ENCODE measurements around the gene TRIAP1.
A peak's percentile ranks its signal among the peaks of the same experiment; 100 is the strongest.

TRIAP1 gene

GRCh38 chr12:120403869-120404268 is 42.3 kb downstream of the TRIAP1 start:
- TF ChIP-seq, protein P1, sequence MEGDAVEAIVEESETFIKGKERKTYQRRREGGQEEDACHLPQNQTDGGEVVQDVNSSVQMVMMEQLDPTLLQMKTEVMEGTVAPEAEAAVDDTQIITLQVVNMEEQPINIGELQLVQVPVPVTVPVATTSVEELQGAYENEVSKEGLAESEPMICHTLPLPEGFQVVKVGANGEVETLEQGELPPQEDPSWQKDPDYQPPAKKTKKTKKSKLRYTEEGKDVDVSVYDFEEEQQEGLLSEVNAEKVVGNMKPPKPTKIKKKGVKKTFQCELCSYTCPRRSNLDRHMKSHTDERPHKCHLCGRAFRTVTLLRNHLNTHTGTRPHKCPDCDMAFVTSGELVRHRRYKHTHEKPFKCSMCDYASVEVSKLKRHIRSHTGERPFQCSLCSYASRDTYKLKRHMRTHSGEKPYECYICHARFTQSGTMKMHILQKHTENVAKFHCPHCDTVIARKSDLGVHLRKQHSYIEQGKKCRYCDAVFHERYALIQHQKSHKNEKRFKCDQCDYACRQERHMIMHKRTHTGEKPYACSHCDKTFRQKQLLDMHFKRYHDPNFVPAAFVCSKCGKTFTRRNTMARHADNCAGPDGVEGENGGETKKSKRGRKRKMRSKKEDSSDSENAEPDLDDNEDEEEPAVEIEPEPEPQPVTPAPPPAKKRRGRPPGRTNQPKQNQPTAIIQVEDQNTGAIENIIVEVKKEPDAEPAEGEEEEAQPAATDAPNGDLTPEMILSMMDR (conservative IDR thresholded peaks at IDR 0.05; ENCODE audit: control insufficient read depth, insufficient read depth, low read depth, low read length): no peak
- H3K4me3 ChIP-seq (ENCODE audit: control insufficient read depth, low read depth, low read length): no peak overlapping the region
- no peak for DNase-seq (ENCODE audit: low read depth)

DNA sequence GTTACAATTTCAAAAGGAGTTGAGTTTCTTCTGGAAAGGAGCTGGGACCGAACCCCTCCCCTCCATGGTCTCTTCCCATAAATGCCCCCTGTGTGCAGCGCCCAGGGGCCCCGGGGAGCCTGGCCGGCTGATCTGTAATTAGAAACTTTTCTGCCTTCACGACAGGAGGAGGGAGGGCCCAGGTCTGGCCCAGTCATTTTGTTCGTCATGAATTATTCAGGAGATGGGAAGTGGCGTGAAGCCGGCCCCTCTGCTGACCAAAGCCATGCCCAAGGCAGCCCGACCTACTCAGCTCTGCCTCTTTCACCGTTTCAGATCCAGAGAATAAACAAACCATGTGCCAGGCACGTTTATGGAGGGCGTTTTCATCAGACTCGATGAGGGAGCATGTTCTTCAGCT is 44.0 kb downstream of the TRIAP1 start:
- DNase-seq (ENCODE audit: low read depth): no peak
- TF ChIP-seq, protein P1 (conservative IDR thresholded peaks at IDR 0.05; ENCODE audit: control insufficient read depth, insufficient read depth, low read depth, low read length): no peak
- no peak overlapping the region for H3K4me3 ChIP-seq (ENCODE audit: control insufficient read depth, low read depth, low read length)

- TF ChIP-seq, protein P1 (conservative IDR thresholded peaks at IDR 0.05; ENCODE audit: control insufficient read depth, insufficient read depth, low read depth, low read length): no peak
- peak; percentile 54 for DNase-seq (ENCODE audit: low read depth)
These were observed 46.7 kb downstream of the TRIAP1 start for GRCh38 chr12:120399531-120399930.

GRCh38 chr12:120397824-120398540 is 48.2 kb downstream of the TRIAP1 start:
- TF ChIP-seq, protein P1 (conservative IDR thresholded peaks at IDR 0.05; ENCODE audit: control insufficient read depth, insufficient read depth, low read depth, low read length): no peak
- H3K4me3 ChIP-seq (ENCODE audit: control insufficient read depth, low read depth, low read length): no peak overlapping the region
- DNase-seq (ENCODE audit: low read depth): no peak

More at GRCh38 chr12:120399531-120399930, 46.7 kb downstream of the TRIAP1 start:
- no peak overlapping the region for H3K4me3 ChIP-seq (ENCODE audit: control insufficient read depth, low read depth, low read length)

- H3K4me3 ChIP-seq (ENCODE audit: control insufficient read depth, low read depth, low read length): no peak overlapping the region
- TF ChIP-seq, protein P1 (conservative IDR thresholded peaks at IDR 0.05; ENCODE audit: control insufficient read depth, insufficient read depth, low read depth, low read length): no peak
- no peak for DNase-seq (ENCODE audit: low read depth)
These were observed 51.5 kb downstream of the TRIAP1 start for GRCh38 chr12:120394483-120395367.
